Sigmoid colon (tissue), 3 donors: Measurements from ENCODE around the gene DLGAP3.

Experiments used
- POLR2A ChIP-seq, 2 donors: fragments of 450-650 bp; IDR thresholded peaks; one replicate each; pipeline ENCODE4 v1.6.1; 2016; ENCODE audit warnings: antibody characterized with exemption in 2 of 2, mild to moderate bottlenecking in 2 of 2, moderate library complexity in 2 of 2
- TF ChIP-seq, protein P1 (sequence below), 4 experiments: fragments of 450-650 bp in 3 of 4; fragments of 200-600 bp in 1 of 4; IDR thresholded peaks; one replicate each; pipeline ENCODE4 v1.5.1; 2016 to 2019; ENCODE audit warnings: antibody characterized with exemption in 4 of 4, mild to moderate bottlenecking in 3 of 4, moderate library complexity in 2 of 4

- TF ChIP-seq, protein P1, sequence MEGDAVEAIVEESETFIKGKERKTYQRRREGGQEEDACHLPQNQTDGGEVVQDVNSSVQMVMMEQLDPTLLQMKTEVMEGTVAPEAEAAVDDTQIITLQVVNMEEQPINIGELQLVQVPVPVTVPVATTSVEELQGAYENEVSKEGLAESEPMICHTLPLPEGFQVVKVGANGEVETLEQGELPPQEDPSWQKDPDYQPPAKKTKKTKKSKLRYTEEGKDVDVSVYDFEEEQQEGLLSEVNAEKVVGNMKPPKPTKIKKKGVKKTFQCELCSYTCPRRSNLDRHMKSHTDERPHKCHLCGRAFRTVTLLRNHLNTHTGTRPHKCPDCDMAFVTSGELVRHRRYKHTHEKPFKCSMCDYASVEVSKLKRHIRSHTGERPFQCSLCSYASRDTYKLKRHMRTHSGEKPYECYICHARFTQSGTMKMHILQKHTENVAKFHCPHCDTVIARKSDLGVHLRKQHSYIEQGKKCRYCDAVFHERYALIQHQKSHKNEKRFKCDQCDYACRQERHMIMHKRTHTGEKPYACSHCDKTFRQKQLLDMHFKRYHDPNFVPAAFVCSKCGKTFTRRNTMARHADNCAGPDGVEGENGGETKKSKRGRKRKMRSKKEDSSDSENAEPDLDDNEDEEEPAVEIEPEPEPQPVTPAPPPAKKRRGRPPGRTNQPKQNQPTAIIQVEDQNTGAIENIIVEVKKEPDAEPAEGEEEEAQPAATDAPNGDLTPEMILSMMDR (IDR thresholded peaks at IDR 0.05), result no peak
- no peak for TF ChIP-seq POLR2A (IDR thresholded peaks at IDR 0.05)
Observed at GRCh38 chr1:34845131-34845901, 84.1 kb downstream of the DLGAP3 start.
